ENCODE measurements around the gene C1orf105.
"Not testable (repeated sequence)": the region's sequence is repeated elsewhere in the genome, so short reads cannot be mapped to it uniquely, and the experiment has no call there.

C1orf105 gene, protein sequence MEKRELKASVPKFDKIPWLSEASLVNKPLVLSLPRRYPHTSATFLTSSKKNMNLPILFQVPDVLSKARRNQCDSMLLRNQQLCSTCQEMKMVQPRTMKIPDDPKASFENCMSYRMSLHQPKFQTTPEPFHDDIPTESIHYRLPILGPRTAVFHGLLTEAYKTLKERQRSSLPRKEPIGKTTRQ

DNA sequence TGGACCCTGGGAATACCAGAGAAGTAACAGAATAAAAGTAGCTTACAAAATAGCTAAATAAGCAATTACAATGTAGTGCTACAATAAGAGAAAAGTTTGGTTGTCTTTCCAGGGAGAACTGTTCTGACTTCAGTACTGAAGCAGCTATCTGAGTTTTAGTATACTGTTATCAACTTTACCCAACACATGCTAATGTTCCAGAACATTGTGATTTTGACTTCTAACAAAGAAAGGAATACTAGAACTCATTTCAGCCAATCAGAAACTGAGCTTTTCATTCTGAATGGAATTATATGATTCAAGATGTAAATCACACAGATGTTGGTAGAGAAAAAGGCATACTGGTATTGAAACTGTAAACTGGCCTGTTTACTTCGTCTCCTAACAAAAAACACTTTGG is at the start of gene C1orf105:
TSS of gene C1orf105 (plus strand) at position 301 of the 400 bp plus-strand sequence. CDS start 201 bp downstream, outside the sequence.
- no peak for DNase-seq

DNA sequence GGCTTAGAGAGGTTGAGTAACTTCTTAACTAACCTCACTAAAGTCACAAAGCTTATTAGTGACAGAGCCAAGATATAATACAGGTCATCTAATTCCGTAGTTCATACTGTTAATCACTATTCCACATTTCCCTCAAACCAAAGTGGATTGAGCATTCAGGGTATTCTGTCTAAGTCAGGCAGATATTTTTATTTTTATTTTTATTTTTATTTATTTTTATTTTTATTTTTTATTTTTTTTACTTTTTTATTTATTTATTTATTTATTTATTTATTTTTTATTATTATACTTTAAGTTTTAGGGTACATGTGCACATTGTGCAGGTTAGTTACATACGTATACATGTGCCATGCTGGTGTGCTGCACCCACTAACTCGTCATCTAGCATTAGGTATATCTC is 48.8 kb upstream of the C1orf105 start:
- not testable (repeated sequence) for DNase-seq

DNA sequence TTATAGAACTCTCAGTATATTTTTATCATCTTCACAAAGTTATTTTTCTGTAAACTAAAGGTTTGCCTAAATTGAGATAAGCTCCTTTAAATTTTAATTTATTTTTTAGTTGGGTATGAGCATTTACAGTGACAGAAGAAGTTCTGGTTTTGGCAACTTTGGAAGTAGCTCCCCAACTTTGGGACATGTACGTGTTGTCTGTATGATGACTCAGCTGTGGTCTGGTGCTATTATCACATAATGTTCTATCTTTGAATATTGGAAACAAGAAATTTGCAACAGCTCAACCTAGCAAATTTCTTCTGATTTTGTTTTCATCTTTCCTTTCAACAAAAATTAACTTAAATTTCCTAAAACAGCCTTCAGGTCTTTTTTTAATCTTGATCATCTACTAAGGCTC is 46.6 kb upstream of the C1orf105 start:
- no peak for DNase-seq

DNA sequence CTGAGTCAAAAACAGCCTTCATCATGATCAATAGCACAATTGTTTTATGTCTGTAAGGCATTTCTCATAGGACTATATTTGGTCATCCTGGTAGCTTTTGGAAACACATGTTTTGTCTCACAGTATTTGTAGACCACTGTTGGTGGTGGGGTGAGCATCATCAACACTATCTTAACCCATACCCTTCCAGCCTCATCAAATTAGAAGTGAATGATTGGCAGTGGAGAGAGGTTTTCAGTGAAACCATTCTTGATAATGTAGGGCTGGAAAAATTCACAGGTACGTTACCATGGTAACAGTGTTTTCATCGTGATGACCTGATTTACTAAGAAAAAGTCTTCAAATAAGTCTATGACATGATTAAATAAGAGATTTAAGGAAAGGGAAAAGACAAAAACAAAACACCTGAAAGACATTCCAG is 45.3 kb upstream of the C1orf105 start:
- no peak for DNase-seq

GRCh38 chr1:172376431-172376830 is 44.1 kb upstream of the C1orf105 start:
- DNase-seq = no peak

DNA sequence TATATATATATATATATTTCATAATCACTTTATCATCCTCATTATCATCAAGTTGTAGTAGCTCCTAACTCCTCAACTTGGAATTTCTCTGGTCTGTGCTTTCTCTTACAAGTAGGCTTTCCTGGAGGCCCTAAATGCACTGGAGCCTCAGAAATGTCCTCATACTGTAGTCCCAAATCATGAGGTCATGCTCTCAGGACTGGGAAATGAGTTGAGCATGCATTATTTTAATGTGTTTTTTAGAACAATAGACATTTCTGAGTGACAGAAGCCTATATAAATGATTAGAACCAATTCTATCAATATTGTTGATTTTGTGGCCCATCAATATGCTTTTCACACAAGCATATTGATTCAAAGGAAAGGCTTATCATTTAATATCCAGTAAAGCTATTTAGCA is 42.9 kb upstream of the C1orf105 start:
- no peak for DNase-seq

DNA sequence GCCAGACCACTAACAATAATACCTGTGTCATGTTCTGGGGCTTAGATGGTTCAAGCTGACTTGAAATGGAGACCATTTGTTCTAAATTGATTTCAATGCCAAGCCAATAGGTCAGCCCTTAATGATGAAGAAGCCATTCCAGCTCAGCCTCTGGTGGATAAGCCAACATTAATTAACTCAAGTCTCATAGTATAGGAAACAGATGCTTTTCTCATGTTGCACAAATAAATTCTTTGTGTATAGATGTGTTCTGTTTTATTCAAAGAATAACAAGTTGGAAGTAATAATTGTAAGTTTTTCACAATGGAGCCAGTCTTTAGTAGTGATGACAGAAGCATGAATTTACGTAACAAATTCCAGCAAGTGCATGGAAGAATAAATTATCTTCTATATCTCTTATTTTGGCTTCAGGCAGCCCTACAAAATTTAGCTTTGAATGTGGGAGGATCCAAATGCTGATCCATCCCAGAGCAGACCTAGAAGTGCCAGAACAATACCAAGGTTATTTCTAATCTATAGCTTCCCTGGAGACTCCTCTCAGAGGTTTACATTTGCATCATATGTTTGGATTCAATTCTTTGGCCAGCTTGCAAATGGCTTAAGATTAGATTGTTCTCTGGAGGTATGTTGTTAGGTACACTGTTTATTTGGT is 42.2 kb upstream of the C1orf105 start:
- no peak for DNase-seq

- DNase-seq = peak; percentile 43 to 75
Measured at GRCh38 chr1:172380441-172381244, 39.8 kb upstream of the C1orf105 start.

- DNase-seq = no peak
Measured at GRCh38 chr1:172381946-172382345, 38.5 kb upstream of the C1orf105 start.

DNA sequence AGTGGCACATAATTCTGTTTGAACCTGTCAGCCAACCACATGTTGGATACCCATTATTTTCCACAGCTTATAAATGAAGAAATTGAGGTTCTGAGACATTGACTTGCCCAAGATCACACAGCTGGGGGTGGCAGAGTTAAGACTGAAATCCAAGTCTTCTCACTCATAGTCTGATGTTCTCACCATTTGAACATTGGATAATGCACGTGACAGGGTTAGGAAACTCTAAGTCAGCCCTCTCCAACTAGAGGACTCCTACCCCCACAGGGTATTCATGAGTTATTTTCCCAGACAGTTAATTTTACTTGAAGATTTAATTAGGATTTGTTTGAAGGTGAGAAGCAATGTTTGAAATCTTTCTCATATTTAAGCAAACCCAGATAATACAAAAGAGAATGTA is 38.1 kb upstream of the C1orf105 start:
- no peak for DNase-seq

DNA sequence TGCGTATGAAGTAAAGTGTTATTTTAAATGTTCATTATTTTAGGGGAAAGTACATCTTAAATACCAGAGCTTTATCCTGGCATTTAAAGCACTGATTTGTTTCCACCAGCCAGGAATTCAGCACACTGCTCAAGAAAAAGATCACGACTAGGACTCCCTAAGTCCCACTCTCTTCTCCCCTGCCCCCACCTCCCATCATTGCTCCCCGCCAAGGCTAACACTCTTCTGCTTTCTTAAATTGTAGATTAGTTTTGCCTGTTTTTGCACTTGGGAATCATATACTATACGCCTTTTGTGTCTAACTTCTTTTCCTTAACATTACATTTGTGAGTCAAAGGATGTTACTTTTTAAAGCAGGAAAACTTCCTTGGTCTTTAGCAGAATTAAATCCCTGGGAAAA is 37.5 kb upstream of the C1orf105 start:
- DNase-seq = no peak

- no peak for DNase-seq
Measured at GRCh38 chr1:172383536-172383935, 36.9 kb upstream of the C1orf105 start.

DNA sequence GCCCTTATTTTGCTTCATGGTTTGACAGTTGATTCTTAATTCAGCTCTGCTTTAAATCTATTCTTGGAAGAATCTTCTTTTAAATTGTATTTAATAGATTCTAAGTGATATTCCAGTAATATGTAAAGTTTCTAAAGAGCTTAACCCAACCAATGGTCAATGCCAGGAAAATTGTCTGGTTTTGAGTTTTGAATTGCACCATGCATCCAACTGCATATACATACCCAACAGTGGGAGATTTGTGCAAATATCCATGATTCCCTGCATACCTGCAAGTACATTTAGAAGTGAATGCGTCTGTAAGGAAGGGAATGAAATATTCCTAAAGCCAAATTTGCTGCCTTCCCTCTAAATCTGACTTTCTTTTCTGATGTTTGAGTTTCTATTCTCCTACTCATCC is 35.8 kb upstream of the C1orf105 start:
- DNase-seq = no peak

GRCh38 chr1:172386046-172386445 is 34.4 kb upstream of the C1orf105 start:
- DNase-seq = no peak

GRCh38 chr1:172388490-172388889 is 32.0 kb upstream of the C1orf105 start:
- no peak for DNase-seq

DNA sequence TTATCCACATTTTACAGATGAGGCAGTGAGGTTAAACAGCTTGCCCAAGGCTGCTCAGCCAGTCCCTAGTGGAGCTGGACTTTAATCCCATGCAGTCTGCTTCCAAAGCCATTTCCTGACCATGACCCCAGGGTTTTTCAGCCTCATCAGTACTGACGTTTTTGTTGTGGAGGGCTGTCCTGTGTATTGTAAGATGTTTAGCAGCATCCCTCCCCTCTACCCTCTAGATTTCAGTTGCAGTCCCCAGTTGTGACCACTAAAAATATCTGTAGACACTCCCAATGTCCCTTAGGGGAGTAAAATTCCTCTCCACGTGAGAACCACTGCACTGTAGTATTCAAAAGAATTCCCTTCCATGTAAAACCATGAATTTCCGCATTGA is 30.2 kb upstream of the C1orf105 start:
- no peak for DNase-seq

- peak in 1 of 2 donors; percentile 31 for DNase-seq
Measured at GRCh38 chr1:172390683-172391551, 29.6 kb upstream of the C1orf105 start.

DNA sequence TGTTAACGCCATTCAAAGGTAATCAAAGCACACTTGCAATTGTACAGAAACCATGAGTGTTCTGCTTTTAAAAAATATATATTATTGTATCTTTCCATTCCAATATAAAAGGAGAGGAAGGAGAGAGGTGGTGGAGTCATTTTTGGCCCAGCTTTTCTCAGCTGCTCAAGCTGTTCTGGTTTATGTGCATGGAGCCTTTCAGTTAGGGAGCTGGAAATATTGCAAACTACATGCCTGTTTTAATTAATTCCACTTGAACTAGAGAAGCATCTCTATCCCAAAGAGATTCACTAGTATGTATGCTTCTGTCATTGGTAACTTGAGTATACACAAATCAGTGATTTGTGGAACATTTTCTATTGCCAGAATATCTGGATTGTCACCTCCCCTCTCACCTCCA is 28.5 kb upstream of the C1orf105 start:
- no peak for DNase-seq

GRCh38 chr1:172393354-172393753 is 27.1 kb upstream of the C1orf105 start:
- no peak for DNase-seq

DNA sequence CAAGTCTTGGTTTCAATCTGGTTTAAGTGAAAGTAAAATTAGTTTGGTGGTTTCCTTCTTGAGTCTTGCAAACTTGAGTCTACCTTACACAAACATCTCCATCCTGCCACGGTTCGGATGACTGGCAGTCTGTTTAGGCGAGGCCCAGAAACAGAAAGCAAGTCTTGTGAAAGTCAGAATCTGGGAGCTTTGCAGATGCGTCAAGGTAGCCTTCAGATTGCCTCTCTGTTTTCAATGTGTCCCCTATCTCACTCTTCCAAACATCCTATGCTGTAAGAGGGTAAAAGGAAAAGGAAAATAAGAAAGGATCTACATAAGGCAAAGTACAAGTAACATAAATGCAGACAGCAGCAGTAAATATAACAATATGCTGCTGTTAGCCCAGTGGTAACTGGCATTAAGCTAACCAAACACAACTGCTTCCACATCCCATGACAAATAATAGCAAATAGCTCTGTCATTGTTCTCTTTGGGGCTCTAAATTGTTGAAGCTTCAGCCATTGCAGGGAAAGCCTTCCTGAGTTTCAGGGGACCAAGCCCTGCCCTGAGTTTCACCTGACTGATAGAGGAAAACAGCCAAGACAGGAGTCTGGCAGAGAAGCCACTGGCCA is 26.2 kb upstream of the C1orf105 start:
- DNase-seq = peak; percentile 68 to 76

- no peak for DNase-seq
Measured at GRCh38 chr1:172394811-172395210, 25.7 kb upstream of the C1orf105 start.

DNA sequence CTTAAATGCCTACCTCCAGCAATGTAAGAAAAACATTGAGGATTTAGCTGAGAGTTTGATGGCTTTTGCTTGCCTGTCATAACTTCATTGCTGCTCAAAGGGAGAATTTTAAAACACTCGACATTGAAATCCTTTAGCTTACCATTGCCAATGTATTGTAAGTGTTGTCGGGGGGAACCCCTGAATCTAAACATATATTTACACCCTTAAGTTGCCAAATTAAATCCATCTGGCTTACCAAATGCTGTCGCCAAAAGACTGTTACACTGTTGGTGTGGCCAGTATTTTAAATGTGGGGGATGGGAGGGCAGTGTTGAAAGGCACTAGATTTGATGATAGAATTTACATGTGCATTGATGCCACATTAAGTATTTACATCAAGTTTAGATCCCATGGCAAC is 24.9 kb upstream of the C1orf105 start:
- DNase-seq = no peak

DNA sequence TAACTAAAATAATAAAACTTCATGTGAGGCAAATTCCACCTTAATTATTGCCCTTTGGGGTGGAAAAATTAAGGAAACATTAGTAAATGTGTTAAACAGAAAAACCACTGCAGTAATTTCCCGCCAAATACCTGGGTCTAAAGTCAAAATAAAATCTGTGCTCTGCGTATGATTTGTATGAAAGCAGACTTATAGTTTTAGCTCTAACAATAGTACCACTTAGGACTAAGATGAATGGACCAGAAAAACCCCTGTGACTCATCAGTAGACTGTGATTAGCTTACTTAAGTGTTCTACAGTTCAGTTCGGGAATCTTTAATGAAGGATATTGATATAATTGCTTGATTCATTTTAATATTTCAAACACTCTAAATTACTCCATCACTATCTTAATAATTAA is 23.3 kb upstream of the C1orf105 start:
- DNase-seq = no peak

All from CD4-positive, alpha-beta T cell treated with Interferon alpha-2 for 1 hour (primary cell).